GM13977 (cell line): ENCODE results near the gene GBX2.

Experiments
- DNase-seq: peaks from one replicate; pipeline ENCODE4 v3.0.0; 2012; ENCODE audit warnings: low spot score
- in situ Hi-C: fragments of 300-500 bp; cut with MboI; formaldehyde crosslinking; loops from one replicate; pipeline ENCODE4 v1.12.0; 2022; ENCODE audit warnings: low sequenced_read_pairs, low pct_unique_long_range_greater_than_20kb, mixed read lengths, inconsistent platforms; ENCODE audit not compliant: unreplicated experiment
- TF ChIP-seq, protein P1 (sequence below): IDR thresholded peaks from 2 replicates; pipeline ENCODE4 v1.5.1; 2012; ENCODE audit warnings: mild to moderate bottlenecking, control low read depth; ENCODE audit not compliant: insufficient read depth; ENCODE audit errors: extremely low read depth, missing control alignments

Gene GBX2

DNA sequence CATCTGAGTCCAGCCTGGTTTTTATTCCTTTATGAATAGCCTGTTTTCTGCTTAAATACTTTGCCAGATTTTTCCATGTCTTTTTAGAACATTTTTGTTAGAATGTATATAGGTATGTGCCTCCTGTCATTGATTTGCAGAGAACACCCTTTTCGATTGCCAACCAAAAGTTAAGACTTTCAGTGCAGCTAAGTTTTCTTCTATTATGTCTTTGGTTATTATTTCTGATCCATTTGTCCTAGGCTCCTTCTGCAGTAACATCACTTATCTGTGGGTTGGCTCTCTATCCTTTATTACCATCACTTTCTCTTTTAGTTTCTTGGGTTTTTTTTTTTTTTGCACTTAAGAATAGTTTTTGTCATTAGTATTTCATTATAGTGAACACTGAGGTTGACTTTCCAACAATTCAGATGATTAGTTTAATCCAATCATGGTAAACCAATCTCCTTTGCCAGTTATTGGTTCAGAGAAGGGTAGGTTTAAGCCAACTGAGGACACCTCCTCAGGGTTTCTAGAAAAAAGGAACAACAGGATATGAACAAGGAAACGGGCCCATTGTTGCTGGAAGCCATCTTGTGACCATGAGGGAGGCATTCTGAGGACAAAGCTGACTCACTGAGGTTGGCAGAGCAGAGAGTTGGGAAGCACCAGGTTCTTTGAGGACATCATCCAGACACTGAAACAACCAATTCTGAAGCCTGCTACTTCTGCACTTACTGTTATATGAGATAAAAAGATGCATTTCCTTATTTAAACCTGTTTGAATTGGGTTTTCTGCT is 37.9 kb upstream of the GBX2 start:
- TF ChIP-seq, protein P1, sequence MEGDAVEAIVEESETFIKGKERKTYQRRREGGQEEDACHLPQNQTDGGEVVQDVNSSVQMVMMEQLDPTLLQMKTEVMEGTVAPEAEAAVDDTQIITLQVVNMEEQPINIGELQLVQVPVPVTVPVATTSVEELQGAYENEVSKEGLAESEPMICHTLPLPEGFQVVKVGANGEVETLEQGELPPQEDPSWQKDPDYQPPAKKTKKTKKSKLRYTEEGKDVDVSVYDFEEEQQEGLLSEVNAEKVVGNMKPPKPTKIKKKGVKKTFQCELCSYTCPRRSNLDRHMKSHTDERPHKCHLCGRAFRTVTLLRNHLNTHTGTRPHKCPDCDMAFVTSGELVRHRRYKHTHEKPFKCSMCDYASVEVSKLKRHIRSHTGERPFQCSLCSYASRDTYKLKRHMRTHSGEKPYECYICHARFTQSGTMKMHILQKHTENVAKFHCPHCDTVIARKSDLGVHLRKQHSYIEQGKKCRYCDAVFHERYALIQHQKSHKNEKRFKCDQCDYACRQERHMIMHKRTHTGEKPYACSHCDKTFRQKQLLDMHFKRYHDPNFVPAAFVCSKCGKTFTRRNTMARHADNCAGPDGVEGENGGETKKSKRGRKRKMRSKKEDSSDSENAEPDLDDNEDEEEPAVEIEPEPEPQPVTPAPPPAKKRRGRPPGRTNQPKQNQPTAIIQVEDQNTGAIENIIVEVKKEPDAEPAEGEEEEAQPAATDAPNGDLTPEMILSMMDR = no peak
- no peak for DNase-seq
- in situ Hi-C loops = no loop called here

GRCh38 chr2:236204953-236205352 is 36.8 kb upstream of the GBX2 start:
- in situ Hi-C loops = no loop called here
- TF ChIP-seq, protein P1 = no peak
- no peak for DNase-seq

- TF ChIP-seq, protein P1 = no peak
- DNase-seq = no peak
- in situ Hi-C loops = no loop called here
Measured at GRCh38 chr2:236200378-236200777, 32.2 kb upstream of the GBX2 start.

GRCh38 chr2:236196366-236196765 is 28.2 kb upstream of the GBX2 start:
- in situ Hi-C loops = loop anchor here (25.0 kb wide), 1 partner anchor 409 kb away; no protein-coding TSS in a partner anchor
- no peak for DNase-seq
- TF ChIP-seq, protein P1 = no peak

DNA sequence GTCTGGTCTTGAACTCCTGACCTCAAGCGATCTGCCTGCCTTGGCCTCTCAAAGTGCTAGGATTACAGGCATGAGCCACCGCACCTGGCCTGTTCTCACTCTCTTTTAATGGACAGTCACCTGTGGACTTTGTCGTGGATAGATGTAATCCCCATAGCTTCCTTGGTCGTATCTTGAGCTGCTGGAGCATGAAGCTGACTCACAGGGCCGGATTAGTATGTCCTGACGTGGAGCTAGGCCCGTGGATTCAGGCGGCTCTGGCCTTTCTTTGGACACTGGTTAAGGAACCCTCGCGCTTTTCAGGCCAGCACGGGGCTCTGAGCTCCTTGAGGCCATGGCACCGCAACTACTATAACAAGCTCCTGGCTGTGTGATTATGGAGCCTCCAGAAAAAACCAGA is 27.5 kb upstream of the GBX2 start:
- DNase-seq = no peak
- TF ChIP-seq, protein P1 = no peak
- in situ Hi-C loops = loop anchor here (25.0 kb wide), 1 partner anchor 408 kb away; no protein-coding TSS in a partner anchor

GRCh38 chr2:236194786-236195185 is 26.6 kb upstream of the GBX2 start:
- TF ChIP-seq, protein P1 = no peak
- DNase-seq = no peak
- in situ Hi-C loops = loop anchor here (25.0 kb wide), 1 partner anchor 407 kb away; no protein-coding TSS in a partner anchor
